GM18502 (cell line): Measurements from ENCODE around the gene MLXIP.
"Not testable (repeated sequence)": the region's sequence is repeated elsewhere in the genome, so short reads cannot be mapped to it uniquely, and the experiment has no call there.

Experiments used
- ATAC-seq: cut with Tn5 transposase; IDR thresholded peaks from one replicate; pipeline ENCODE4 v1.9.1; 2021; ENCODE audit warnings: mild to moderate bottlenecking; ENCODE audit not compliant: unreplicated experiment, poor library complexity

MLXIP gene

DNA sequence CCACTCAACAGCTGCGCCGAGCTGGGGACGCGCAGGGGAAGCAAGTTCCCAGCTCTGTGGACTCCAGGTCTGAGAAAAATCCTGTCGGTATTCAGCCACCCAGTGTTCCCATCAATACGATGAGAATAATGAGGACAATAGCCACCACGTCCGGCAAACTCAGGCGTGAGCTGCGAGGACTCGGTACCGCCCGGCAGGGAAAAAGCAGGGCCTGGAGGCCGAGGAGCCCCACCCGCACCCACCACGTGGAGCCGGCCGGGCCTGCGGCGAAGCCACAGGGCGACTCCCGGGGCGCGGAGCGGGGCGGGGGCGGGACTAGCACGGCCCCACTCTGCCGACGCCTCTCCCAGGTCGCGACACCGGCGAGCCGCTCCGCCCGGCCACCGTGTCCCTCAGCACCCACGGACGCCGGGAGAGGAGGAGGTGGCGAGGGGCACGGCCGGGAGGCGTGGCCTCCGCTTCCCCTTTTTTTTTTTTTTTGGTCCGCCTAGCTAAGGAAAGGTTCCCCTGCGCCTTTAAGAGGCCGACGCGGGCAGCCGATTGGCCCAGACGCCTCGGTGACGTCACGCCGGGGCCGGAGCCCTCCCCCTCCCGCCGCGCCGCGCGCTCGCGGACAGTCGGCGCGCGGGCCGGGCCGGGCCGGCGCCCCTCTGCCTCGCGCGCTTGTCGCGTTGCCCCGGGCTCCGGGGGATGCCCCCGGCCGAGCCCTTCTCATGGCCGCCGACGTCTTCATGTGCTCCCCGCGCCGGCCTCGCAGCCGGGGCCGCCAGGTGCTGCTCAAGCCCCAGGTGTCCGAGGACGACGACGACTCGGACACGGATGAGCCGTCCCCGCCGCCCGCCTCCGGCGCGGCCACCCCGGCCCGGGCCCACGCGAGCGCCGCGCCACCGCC lies at the start of gene MLXIP:
Gene MLXIP, plus strand, starts transcription at position 616 of the 892 bp plus-strand sequence. Its CDS starts 98 bp downstream, at position 714.
- ATAC-seq, result peak; percentile 77

DNA sequence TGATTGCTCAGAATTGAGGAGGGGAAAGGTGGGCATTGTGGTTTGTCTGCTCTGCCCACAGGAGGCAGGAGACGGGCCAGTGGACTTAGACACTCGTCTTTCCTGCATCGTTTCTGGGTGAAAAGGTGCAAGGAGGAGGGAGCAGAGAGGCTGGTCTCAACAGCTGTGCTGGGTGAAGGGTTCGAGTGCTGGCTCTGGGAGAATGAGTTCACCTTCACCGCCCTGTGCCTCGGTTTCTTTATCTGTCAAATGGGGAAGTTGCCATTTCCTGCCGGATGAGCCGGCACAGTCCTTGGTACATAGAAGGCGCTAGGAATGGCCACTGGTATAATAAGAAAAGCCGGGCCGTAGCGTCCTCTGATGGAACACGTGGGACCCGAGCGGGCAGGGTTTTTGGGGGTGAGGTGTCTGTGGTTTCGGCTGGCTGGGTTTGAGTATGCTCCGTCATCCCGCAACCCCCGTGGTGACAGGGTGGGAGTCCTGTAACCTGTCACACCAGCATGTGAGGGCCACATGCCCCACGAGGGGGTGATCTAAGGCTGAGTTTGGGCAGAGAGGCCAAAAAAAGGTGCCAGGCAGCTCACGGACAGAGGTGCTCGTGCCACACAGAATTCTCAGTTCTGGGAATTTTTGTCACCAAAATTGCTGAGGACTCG lies 49.5 kb upstream of the MLXIP start:
- ATAC-seq, result no peak

GRCh38 chr12:122029620-122030423 lies 48.7 kb upstream of the MLXIP start:
- ATAC-seq, result no peak

DNA sequence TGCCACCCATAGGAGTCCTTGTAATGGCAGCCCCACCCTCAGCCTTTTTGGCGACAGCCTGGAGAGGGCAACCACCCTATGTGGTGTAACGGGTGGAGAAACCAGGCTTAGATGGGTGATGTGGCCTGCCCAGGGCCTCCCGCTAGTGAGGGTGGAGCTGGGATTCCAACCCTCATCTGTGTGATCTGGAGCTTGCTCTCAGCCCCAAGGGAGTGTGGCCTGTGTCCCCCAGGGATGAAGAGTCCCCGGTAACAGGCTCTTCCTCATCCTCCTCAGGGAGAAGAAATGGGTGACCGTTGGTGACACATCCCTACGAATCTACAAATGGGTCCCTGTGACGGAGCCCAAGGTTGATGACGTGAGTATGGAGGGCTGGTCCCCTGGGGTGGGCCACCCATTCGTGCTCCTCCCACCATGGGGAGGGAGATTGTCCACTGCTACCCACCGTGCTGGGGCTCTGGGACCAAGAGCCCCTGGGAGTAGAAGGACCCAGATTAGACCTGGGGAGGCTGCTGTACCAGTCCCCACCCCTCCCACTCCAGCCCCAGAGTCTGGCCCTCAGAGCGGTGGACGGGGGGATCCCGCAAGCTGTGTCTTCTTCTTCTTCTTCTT lies 48.0 kb upstream of the MLXIP start:
- ATAC-seq, result no peak

DNA sequence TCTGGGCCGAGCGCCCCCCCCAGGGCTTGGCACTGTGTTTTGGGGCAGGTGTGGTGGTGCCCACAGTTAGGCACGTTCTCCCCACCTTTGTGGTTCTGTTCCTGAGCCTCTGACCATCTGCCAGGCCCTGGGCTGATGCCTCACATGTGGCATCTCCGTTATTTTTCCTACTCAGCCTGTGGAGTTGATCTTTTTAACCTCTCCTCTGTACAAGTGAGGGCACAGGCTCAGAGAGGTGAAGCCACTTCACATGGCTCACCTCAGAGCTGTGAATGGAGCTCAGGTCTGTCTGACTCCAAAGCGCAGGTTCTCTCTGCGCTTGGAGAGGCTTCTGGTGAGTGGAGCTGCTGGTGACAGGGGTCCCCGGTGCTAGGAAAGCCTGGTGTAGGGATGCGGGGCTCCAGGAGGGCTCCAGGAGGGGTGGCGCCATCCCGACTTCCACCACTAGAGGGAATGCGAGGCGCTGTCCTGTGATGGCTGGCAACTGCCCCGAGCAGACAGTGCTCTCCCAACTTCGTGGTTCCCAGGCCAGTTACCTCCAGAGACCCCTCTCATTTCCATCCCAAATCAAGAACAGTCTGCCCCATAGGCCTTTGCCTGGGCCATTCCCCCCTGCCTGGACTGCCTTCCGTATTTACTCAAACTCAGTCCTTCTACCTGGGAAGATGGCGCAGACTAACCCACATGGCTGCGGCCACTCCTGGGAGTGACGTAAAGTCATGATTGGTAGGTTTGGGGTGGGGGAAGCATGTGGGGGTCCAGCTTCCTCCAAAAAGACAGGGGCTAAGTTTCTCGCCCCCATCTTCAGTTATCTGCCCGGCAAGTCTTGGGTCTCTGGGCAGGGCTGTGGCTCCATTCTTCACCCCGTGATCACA lies 47.0 kb upstream of the MLXIP start:
- ATAC-seq, result no peak

- no peak for ATAC-seq
Observed at GRCh38 chr12:122032580-122032979, 46.0 kb upstream of the MLXIP start.

DNA sequence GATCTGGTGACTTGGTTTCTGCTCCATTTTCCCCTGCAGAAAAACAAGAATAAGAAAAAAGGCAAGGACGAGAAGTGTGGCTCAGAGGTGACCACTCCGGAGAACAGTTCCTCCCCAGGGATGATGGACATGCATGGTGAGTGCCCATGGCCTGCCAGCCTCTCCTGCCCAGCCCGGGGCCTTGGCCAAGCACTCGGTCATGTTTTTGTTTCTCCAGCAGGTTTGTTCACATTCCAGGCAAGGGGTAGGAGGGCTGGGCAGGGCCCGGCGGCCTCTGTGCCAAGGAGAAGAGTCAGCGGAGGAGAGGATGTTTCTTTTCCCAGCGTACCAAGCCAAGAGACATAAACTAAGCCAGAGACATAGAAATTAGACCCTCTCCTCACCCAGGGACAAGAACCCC lies 43.3 kb upstream of the MLXIP start:
- ATAC-seq, result no peak

DNA sequence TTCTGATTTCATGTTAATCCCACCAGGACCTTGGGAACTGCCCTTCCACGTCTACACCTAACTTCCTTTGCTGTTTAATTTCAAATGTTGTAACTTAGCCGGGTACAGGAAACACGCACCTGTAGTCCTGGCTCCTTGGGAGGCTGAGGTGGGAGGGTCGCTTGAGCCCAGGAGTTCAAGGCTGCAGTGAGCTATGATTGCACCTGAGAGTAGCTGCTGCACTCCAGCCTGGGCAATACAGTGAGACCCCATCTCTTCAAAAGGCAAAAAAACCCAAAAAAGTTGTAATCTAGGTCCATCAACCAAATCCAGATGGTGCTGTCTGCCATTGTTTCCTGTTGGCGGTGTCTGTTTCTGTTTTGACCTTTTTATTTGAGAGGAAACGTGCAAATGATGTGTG lies 42.4 kb upstream of the MLXIP start:
- ATAC-seq, result no peak

DNA sequence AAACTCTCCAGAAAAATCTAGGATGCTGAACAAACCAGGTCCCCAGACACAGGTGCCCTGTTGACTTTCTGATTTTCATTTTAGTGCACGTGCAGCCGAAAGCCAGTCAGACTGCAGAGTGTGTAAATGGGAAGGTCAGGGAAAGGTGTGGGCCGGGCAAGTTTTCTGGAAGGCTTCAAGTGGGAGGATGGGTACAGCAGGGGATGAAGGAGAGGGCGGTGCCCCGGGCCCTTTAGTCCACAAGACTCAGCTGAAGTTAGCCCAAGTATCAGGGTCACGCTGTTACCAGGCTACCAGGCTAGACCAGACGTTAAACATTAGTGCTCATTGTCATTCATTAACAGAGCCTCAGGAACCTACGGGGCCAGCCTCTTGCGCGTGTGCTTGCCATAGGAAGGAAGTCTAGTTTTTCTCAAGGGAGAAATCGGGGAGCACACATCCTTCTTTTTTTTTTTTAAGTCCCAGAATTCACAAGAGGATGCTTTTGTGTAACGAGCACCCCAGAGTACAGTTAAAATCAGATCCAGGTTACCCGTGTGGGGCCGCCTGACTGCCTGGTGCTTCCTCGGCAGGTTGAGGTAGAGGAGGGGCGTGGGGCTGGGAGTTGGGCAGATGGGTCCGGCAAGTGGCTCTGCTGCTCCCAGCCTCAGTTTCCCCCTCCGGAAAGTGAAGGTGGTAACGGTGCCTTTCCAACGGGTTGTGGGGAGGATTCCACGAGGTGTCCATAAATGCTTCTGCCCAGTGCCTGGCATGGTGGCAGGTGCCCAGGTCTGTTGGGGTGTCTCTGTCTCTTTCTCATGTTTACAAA lies 37.8 kb upstream of the MLXIP start:
- ATAC-seq, result no peak

DNA sequence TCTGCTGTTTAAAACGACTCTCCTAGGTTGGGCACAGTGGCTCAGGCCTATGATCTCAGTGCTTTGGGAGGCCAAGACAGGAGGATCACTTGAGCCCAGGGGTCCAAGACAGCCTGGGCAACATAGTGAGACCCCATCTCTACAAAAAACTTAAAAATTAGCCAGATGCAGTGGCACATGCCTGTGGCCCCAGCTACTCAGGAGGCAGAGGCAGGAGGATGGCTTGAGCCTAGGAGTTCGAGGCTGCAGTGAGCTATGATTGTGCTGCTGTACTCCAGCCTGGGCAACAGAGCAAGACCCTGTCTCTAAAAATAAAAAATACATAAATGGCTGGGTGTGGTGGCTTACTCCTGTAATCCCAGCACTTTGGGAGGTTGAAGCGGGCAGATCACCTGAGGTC lies 37.1 kb upstream of the MLXIP start:
- ATAC-seq, result not testable (repeated sequence)

DNA sequence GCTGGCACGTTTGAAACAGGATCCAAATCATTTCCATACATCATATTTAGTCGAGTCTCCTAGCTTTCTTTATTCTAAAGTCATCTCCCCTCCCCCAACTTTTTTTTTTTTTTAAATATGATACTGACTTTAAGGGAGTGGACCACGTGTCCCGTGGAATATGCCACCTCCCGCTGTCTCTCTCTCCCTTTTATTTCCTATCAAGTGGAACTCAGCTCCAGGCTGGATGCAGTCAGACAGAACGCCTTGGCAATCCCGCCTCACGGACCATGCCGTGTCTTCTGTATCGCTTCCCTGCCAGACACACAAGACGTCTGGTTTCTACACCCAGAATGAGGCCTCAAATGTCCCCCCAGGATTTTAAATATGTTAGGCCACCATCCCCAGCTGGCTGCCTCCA lies 35.6 kb upstream of the MLXIP start:
- no peak for ATAC-seq

DNA sequence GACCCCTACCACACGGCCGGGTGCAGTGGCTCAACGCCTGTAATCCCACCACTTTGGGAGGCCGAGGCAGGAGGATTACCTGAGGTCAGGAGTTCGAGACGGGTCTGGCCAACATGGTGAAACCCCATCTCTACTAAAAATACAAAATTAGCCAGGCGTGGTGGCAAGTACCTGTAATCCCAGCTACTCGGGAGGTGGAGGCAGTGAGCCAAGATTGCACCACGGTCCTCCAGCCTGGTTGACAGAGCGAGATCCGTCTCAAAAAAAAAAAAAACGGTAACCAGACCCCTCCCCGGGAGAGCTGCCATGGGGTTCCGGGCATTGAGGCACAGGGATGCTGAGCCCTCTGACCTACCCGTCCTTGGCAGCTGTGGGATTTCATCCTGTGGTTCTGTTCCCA lies 35.1 kb upstream of the MLXIP start:
- ATAC-seq, result no peak

DNA sequence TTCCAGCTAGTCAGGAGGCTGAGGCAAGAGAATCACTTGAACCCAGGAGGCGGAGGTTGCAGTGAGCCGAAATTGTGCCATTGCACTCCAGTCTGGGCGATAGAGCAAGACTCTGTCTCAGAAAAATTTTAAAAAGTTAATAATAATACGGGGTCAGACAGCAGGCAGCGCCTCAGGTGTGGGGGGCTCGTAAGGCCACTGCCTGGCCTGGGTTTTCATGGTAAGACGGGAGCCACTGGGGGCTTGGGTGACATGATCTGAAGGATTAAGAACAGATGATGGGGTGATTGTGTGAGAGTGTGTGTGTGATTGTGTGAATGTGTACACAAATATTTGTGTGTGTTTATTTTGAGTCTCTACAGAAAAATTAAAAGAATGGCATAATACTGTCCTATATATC lies 33.3 kb upstream of the MLXIP start:
- no peak for ATAC-seq

- no peak for ATAC-seq
Observed at GRCh38 chr12:122046145-122046544, 32.4 kb upstream of the MLXIP start.

DNA sequence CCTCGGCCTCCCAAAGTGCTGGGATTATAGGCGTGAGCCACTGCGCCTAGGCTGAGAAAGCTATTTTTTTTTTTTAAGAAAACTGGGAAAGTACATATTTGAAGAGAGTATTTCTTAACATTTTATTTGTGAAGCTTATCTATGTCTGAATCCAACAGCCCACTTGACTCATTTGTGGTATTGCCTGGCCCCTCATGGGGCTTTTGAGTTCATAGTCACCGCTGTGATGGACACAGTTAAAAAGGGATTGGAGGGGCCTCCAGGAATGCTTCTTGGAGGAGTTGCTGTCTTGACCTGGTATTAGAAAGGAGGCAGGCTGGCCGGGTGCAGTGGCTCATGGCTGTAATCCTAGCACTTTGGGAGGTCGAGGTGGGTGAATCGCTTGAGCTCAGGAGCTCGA lies 30.4 kb upstream of the MLXIP start:
- ATAC-seq, result no peak

- ATAC-seq, result no peak
Observed at GRCh38 chr12:122049827-122050226, 28.7 kb upstream of the MLXIP start.

- no peak for ATAC-seq
Observed at GRCh38 chr12:122050706-122051105, 27.9 kb upstream of the MLXIP start.

GRCh38 chr12:122051231-122051876 lies 27.2 kb upstream of the MLXIP start:
- ATAC-seq, result no peak
